HEK293 (cell line): ENCODE results near the gene NCKAP5.

Source experiments
- BCL11A ChIP-seq: fragments of 450-650 bp; formaldehyde crosslinking; IDR thresholded peaks from 2 replicates; pipeline ENCODE4 v1.5.1; 2016; ENCODE audit warnings: low read depth, missing biosample characterization, missing genetic modification characterization
- BCL11B ChIP-seq: fragments of 450-650 bp; formaldehyde crosslinking; IDR thresholded peaks from 2 replicates; pipeline ENCODE4 v1.5.1; 2016; ENCODE audit warnings: low read depth, missing biosample characterization, missing genetic modification characterization
- GLI4 ChIP-seq: fragments of 450-650 bp; formaldehyde crosslinking; IDR thresholded peaks from 2 replicates; pipeline ENCODE4 v1.5.1; 2016; ENCODE audit warnings: missing biosample characterization, missing genetic modification characterization
- WT1 ChIP-seq: fragments of 450-650 bp; formaldehyde crosslinking; IDR thresholded peaks from 2 replicates; pipeline ENCODE4 v1.5.1; 2016; ENCODE audit warnings: missing biosample characterization, missing genetic modification characterization
- ZBTB20 ChIP-seq: fragments of 450-650 bp; formaldehyde crosslinking; IDR thresholded peaks from 2 replicates; pipeline ENCODE4 v1.5.1; 2016; ENCODE audit warnings: missing biosample characterization, missing genetic modification characterization
- ZEB2 ChIP-seq: fragments of 450-650 bp; formaldehyde crosslinking; IDR thresholded peaks from 2 replicates; pipeline ENCODE4 v1.5.1; 2016; ENCODE audit warnings: missing biosample characterization, missing genetic modification characterization
- ZNF140 ChIP-seq: fragments of 450-650 bp; formaldehyde crosslinking; IDR thresholded peaks from 2 replicates; pipeline ENCODE4 v1.5.1; 2016; ENCODE audit warnings: missing biosample characterization, missing genetic modification characterization
- ZNF202 ChIP-seq: fragments of 450-650 bp; formaldehyde crosslinking; IDR thresholded peaks from 2 replicates; pipeline ENCODE4 v1.5.1; 2016; ENCODE audit warnings: missing biosample characterization, missing genetic modification characterization, borderline replicate concordance
- ZNF24 ChIP-seq: fragments of 450-650 bp; formaldehyde crosslinking; IDR thresholded peaks from 2 replicates; pipeline ENCODE4 v1.5.1; 2016; ENCODE audit warnings: missing biosample characterization, missing genetic modification characterization
- ZNF274 ChIP-seq, 2 experiments: fragments of 200-500 bp in 1 of 2; fragments of 450-650 bp in 1 of 2; sonication (Bioruptor generic) in 1 of 2; formaldehyde crosslinking in 1 of 2; IDR thresholded peaks; 2 replicates each; pipeline versions ENCODE4 v1.5.1 to v1.6.1; 2014 to 2016; ENCODE audit warnings: borderline replicate concordance in 1 of 2, inconsistent platforms in 1 of 2, low read length in 1 of 2, missing biosample characterization in 1 of 2, missing genetic modification characterization in 1 of 2
- ZNF311 ChIP-seq: fragments of 450-650 bp; formaldehyde crosslinking; IDR thresholded peaks from 2 replicates; pipeline ENCODE4 v1.5.1; 2017; ENCODE audit warnings: missing biosample characterization, missing genetic modification characterization, borderline replicate concordance
- ZNF324 ChIP-seq: fragments of 450-650 bp; formaldehyde crosslinking; IDR thresholded peaks from 2 replicates; pipeline ENCODE4 v1.5.1; 2016; ENCODE audit warnings: missing biosample characterization, missing genetic modification characterization
- ZNF354C ChIP-seq: fragments of 450-650 bp; formaldehyde crosslinking; IDR thresholded peaks from 2 replicates; pipeline ENCODE4 v1.5.1; 2016; ENCODE audit warnings: missing biosample characterization, missing genetic modification characterization, low read depth, borderline replicate concordance
- ZNF37A ChIP-seq: fragments of 450-650 bp; IDR thresholded peaks from 2 replicates; pipeline ENCODE4 v1.5.1; 2018; ENCODE audit warnings: missing biosample characterization, missing genetic modification characterization
- ZNF544 ChIP-seq: fragments of 450-650 bp; formaldehyde crosslinking; IDR thresholded peaks from 2 replicates; pipeline ENCODE4 v1.5.0; 2017; ENCODE audit warnings: missing biosample characterization, missing genetic modification characterization
- ZNF548 ChIP-seq: fragments of 450-650 bp; formaldehyde crosslinking; IDR thresholded peaks from 2 replicates; pipeline ENCODE4 v1.5.1; 2016; ENCODE audit warnings: missing biosample characterization, missing genetic modification characterization
- ZNF558 ChIP-seq: fragments of 450-650 bp; formaldehyde crosslinking; IDR thresholded peaks from 2 replicates; pipeline ENCODE4 v1.5.1; 2016; ENCODE audit warnings: missing biosample characterization, missing genetic modification characterization
- ZNF585B ChIP-seq: fragments of 450-650 bp; formaldehyde crosslinking; IDR thresholded peaks from 2 replicates; pipeline ENCODE4 v1.5.1; 2016; ENCODE audit warnings: missing biosample characterization, missing genetic modification characterization
- ZNF654 ChIP-seq: fragments of 450-650 bp; formaldehyde crosslinking; IDR thresholded peaks from 2 replicates; pipeline ENCODE4 v1.5.1; 2016; ENCODE audit warnings: low read depth, missing biosample characterization, missing genetic modification characterization
- ZNF707 ChIP-seq: fragments of 450-650 bp; formaldehyde crosslinking; IDR thresholded peaks from 2 replicates; pipeline ENCODE4 v1.5.1; 2016; ENCODE audit warnings: missing biosample characterization, missing genetic modification characterization
- ZNF777 ChIP-seq: fragments of 450-650 bp; formaldehyde crosslinking; IDR thresholded peaks from 2 replicates; pipeline ENCODE4 v1.5.1; 2017; ENCODE audit warnings: missing biosample characterization, missing genetic modification characterization, borderline replicate concordance
- ZNF837 ChIP-seq: fragments of 450-650 bp; formaldehyde crosslinking; IDR thresholded peaks from 2 replicates; pipeline ENCODE4 v1.5.1; 2016; ENCODE audit warnings: missing biosample characterization, missing genetic modification characterization
- TF ChIP-seq, protein P1 (sequence below): fragments of 450-650 bp; formaldehyde crosslinking; optimal IDR thresholded peaks from 2 replicates; pipeline ENCODE3; 2016; ENCODE audit warnings: missing biosample characterization, mild to moderate bottlenecking, missing genetic modification characterization
- TF ChIP-seq, protein P2 (sequence below): fragments of 450-650 bp; formaldehyde crosslinking; IDR thresholded peaks from 2 replicates; pipeline ENCODE4 v1.5.1; 2016; ENCODE audit warnings: missing biosample characterization, missing genetic modification characterization
- TF ChIP-seq, protein P3 (sequence below): fragments of 450-650 bp; IDR thresholded peaks from 2 replicates; pipeline ENCODE4 v1.5.1; 2018; ENCODE audit warnings: missing biosample characterization, missing genetic modification characterization
- TF ChIP-seq, protein P4 (sequence below): fragments of 450-650 bp; formaldehyde crosslinking; IDR thresholded peaks from 2 replicates; pipeline ENCODE4 v1.5.1; 2016; ENCODE audit warnings: missing biosample characterization, missing genetic modification characterization
- TF ChIP-seq, protein P5 (sequence below): fragments of 450-650 bp; formaldehyde crosslinking; IDR thresholded peaks from 2 replicates; pipeline ENCODE4 v1.5.1; 2016; ENCODE audit warnings: missing biosample characterization, missing genetic modification characterization, low read depth

The NCKAP5 gene

DNA sequence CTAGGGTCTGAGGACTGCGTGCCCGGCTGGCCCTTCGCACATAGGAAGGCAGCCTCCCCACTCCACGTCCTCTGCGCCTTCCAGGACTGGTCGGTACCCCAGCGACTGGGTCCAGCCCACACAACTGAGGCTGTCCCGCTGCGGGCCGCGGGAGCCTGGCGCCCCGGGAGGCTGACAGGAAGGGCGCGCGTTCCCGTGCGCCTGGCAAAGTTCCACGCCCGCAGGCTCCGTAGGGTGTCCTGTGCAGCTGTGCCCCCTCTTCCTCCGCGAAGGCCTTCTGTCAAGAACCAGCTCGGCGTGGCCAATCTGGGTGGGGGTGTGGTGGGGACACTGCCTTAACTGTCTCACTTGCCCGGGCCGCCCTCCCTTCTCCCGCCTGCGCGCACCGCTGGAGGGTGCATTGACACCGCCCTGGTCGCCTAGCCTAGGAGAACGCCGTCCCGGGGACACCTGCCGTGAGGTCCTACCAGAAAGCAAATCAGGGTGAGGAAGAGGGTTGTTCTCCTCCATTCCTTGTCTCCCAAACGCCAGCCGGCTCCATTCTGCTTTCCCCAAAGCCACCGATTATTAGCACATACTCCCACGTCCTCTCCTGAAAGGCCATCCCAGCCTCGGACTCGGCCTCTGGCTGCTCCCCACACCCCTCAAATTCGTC lies 897.6 kb downstream of the NCKAP5 start (continued):
- TF ChIP-seq, protein P1, sequence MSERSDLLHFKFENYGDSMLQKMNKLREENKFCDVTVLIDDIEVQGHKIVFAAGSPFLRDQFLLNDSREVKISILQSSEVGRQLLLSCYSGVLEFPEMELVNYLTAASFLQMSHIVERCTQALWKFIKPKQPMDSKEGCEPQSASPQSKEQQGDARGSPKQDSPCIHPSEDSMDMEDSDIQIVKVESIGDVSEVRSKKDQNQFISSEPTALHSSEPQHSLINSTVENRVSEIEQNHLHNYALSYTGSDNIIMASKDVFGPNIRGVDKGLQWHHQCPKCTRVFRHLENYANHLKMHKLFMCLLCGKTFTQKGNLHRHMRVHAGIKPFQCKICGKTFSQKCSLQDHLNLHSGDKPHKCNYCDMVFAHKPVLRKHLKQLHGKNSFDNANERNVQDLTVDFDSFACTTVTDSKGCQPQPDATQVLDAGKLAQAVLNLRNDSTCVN: peak; percentile 81
- TF ChIP-seq, protein P2, sequence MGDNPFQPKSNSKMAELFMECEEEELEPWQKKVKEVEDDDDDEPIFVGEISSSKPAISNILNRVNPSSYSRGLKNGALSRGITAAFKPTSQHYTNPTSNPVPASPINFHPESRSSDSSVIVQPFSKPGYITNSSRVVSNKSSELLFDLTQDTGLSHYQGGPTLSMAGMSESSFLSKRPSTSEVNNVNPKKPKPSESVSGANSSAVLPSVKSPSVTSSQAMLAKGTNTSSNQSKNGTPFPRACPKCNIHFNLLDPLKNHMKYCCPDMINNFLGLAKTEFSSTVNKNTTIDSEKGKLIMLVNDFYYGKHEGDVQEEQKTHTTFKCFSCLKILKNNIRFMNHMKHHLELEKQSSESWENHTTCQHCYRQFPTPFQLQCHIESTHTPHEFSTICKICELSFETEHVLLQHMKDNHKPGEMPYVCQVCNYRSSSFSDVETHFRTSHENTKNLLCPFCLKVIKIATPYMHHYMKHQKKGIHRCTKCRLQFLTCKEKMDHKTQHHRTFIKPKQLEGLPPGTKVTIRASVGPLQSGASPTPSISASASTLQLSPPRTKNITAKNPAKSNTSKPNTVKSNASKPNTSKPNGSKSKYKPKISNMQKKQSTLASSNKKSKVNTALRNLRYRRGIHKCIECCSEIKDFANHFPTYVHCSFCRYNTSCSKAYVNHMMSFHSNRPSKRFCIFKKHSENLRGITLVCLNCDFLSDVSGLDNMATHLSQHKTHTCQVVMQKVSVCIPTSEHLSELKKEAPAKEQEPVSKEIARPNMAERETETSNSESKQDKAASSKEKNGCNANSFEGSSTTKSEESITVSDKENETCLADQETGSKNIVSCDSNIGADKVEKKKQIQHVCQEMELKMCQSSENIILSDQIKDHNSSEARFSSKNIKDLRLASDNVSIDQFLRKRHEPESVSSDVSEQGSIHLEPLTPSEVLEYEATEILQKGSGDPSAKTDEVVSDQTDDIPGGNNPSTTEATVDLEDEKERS: no peak
- TF ChIP-seq WT1 (no peak), ZNF548 (tag by site-specific recombination) (no peak), BCL11B (no peak; the same call in 1 of the 2 replicates), ZNF777 (tag by site-specific recombination) (no peak; the same call in 1 of the 2 replicates), ZNF274 (IDR thresholded peaks at IDR 0.05; ENCODE audit: low read length) (no peak), ZNF274 (tag by site-specific recombination; IDR thresholded peaks at IDR 0.05; ENCODE audit: borderline replicate concordance) (no peak), ZNF311 (tag by site-specific recombination) (no peak), BCL11A (tag by site-specific recombination) (no peak), GLI4 (tag by site-specific recombination) (no peak), ZNF707 (no peak), ZNF37A (tag by site-specific recombination) (no peak), ZNF324 (tag by site-specific recombination) (no peak), ZNF202 (tag by site-specific recombination) (no peak), ZNF558 (tag by site-specific recombination) (no peak), ZBTB20 (tag by site-specific recombination) (peak; percentile 60), ZNF140 (tag by site-specific recombination) (no peak), ZNF24 (tag by site-specific recombination) (no peak; the same call in 1 of the 2 replicates), ZNF585B (tag by site-specific recombination) (no peak), ZNF837 (tag by site-specific recombination) (no peak), ZNF544 (tag by site-specific recombination) (no peak), ZNF654 (tag by site-specific recombination) (no peak), ZNF354C (no peak), ZEB2 (peak; percentile 52; the same call in 1 of the 2 replicates)
- TF ChIP-seq, protein P3, sequence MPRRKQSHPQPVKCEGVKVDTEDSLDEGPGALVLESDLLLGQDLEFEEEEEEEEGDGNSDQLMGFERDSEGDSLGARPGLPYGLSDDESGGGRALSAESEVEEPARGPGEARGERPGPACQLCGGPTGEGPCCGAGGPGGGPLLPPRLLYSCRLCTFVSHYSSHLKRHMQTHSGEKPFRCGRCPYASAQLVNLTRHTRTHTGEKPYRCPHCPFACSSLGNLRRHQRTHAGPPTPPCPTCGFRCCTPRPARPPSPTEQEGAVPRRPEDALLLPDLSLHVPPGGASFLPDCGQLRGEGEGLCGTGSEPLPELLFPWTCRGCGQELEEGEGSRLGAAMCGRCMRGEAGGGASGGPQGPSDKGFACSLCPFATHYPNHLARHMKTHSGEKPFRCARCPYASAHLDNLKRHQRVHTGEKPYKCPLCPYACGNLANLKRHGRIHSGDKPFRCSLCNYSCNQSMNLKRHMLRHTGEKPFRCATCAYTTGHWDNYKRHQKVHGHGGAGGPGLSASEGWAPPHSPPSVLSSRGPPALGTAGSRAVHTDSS (tag by site-specific recombination): peak; percentile 37; the same call in 1 of the 2 replicates
- TF ChIP-seq, protein P4, sequence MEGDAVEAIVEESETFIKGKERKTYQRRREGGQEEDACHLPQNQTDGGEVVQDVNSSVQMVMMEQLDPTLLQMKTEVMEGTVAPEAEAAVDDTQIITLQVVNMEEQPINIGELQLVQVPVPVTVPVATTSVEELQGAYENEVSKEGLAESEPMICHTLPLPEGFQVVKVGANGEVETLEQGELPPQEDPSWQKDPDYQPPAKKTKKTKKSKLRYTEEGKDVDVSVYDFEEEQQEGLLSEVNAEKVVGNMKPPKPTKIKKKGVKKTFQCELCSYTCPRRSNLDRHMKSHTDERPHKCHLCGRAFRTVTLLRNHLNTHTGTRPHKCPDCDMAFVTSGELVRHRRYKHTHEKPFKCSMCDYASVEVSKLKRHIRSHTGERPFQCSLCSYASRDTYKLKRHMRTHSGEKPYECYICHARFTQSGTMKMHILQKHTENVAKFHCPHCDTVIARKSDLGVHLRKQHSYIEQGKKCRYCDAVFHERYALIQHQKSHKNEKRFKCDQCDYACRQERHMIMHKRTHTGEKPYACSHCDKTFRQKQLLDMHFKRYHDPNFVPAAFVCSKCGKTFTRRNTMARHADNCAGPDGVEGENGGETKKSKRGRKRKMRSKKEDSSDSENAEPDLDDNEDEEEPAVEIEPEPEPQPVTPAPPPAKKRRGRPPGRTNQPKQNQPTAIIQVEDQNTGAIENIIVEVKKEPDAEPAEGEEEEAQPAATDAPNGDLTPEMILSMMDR (tag by site-specific recombination): peak; percentile 46; the same call in 1 of the 2 replicates
- TF ChIP-seq, protein P5, sequence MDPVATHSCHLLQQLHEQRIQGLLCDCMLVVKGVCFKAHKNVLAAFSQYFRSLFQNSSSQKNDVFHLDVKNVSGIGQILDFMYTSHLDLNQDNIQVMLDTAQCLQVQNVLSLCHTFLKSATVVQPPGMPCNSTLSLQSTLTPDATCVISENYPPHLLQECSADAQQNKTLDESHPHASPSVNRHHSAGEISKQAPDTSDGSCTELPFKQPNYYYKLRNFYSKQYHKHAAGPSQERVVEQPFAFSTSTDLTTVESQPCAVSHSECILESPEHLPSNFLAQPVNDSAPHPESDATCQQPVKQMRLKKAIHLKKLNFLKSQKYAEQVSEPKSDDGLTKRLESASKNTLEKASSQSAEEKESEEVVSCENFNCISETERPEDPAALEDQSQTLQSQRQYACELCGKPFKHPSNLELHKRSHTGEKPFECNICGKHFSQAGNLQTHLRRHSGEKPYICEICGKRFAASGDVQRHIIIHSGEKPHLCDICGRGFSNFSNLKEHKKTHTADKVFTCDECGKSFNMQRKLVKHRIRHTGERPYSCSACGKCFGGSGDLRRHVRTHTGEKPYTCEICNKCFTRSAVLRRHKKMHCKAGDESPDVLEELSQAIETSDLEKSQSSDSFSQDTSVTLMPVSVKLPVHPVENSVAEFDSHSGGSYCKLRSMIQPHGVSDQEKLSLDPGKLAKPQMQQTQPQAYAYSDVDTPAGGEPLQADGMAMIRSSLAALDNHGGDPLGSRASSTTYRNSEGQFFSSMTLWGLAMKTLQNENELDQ (tag by site-specific recombination): no peak
